ENCODE measurements around the gene GNE.

DNA sequence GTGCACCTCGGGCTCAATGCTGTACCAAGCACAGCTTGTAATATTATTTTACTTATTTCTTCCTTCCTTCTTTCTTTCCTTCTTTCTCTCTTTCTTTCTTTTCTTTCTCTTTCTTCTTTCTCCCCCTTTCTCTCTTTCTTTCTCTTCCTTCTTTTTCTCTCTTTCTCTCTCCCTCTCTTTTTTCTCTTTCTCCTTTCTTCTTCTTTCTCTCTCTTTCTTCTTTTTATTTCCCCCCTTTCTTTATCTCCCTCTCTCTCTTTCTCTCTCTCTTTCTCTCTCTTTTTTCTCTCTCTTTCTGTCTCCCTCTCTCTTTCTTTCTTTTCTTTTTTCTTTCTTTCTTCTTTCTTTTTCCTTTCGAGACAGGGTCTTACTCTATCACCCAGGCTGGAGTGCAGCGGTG lies 32.7 kb upstream of the GNE start:
- TF ChIP-seq, protein P1, sequence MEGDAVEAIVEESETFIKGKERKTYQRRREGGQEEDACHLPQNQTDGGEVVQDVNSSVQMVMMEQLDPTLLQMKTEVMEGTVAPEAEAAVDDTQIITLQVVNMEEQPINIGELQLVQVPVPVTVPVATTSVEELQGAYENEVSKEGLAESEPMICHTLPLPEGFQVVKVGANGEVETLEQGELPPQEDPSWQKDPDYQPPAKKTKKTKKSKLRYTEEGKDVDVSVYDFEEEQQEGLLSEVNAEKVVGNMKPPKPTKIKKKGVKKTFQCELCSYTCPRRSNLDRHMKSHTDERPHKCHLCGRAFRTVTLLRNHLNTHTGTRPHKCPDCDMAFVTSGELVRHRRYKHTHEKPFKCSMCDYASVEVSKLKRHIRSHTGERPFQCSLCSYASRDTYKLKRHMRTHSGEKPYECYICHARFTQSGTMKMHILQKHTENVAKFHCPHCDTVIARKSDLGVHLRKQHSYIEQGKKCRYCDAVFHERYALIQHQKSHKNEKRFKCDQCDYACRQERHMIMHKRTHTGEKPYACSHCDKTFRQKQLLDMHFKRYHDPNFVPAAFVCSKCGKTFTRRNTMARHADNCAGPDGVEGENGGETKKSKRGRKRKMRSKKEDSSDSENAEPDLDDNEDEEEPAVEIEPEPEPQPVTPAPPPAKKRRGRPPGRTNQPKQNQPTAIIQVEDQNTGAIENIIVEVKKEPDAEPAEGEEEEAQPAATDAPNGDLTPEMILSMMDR (conservative IDR thresholded peaks at IDR 0.05) = no peak
- no peak for TF ChIP-seq ZFX (IDR thresholded peaks at IDR 0.05)

Data from C4-2B (cell line).